A673 (cell line): ENCODE measurements around the gene GLTP. TPM values are rescaled to one million over a fixed set of nuclear protein-coding genes. Genes with fewer than 3 reads are reported as not detected.
A peak's percentile ranks its signal among the peaks of the same experiment; 100 is the strongest.

Experiments used
- BruUV-seq: library from RNA; stranded (reverse); fragments of 400-500 nt; replicated peaks from 2 replicates; lab custom pipeline; 2021; lab: Mats Ljungman, UMichigan
- CTCF ChIA-PET: fragments of 300-600 bp; sonication (Branson Sonifier 250); formaldehyde crosslinking; loops from one replicate; lab custom pipeline; 2022; ENCODE audit warnings: antibody characterized with exemption; lab: Charles Lee
- POLR2A ChIA-PET: fragments of 300-600 bp; sonication (Branson Sonifier 250); formaldehyde crosslinking; loops from one replicate; lab custom pipeline; 2022; ENCODE audit warnings: antibody characterized with exemption; ENCODE audit not compliant: low non-redundant PET; lab: Charles Lee
- DNase-seq: peaks from one replicate; pipeline ENCODE4 v3.0.0-alpha.2; 2015; ENCODE audit warnings: low spot score
- H3K27ac ChIP-seq: fragments of 200-600 bp; sonication (generic); 2 replicates; pipeline ENCODE4 v1.5.1; 2016; ENCODE audit warnings: mixed run types, low read depth, mild to moderate bottlenecking, mixed read lengths, antibody characterized with exemption, low read length; ENCODE audit not compliant: poor library complexity, severe bottlenecking
- H3K27me3 ChIP-seq: fragments of 200-600 bp; sonication (generic); replicated peaks from 2 replicates; pipeline ENCODE4 v1.6.1; 2017; ENCODE audit warnings: mixed run types, low read depth, mild to moderate bottlenecking, mixed read lengths, antibody characterized with exemption, low read length; ENCODE audit not compliant: insufficient read depth, poor library complexity
- H3K36me3 ChIP-seq: fragments of 200-600 bp; sonication (generic); 2 replicates; pipeline ENCODE4 v1.6.1; 2016; ENCODE audit warnings: mixed run types, mild to moderate bottlenecking, mixed read lengths, antibody characterized with exemption, low read length; ENCODE audit not compliant: insufficient read depth, poor library complexity, severe bottlenecking
- H3K4me1 ChIP-seq: fragments of 200-600 bp; sonication (generic); 2 replicates; pipeline ENCODE4 v1.6.1; 2017; ENCODE audit warnings: mixed run types, mild to moderate bottlenecking, mixed read lengths, antibody characterized with exemption, low read length; ENCODE audit not compliant: insufficient read depth, poor library complexity, severe bottlenecking
- H3K4me3 ChIP-seq: fragments of 200-600 bp; sonication (generic); 2 replicates; pipeline ENCODE4 v1.5.1; 2016; ENCODE audit warnings: low read depth, mixed run types, mild to moderate bottlenecking, mixed read lengths, low read length; ENCODE audit not compliant: poor library complexity, severe bottlenecking
- H3K9me3 ChIP-seq: fragments of 200-600 bp; sonication (generic); 2 replicates; pipeline ENCODE4 v1.6.1; 2016; ENCODE audit warnings: mixed run types, low read depth, mild to moderate bottlenecking, mixed read lengths, antibody characterized with exemption, low read length; ENCODE audit not compliant: poor library complexity, severe bottlenecking
- CTCF ChIP-seq: fragments of 300-800, 200-600 bp; sonication (generic); conservative IDR thresholded peaks from 2 replicates; pipeline ENCODE4 v1.5.1; 2017; ENCODE audit warnings: low read depth, mild to moderate bottlenecking, antibody characterized with exemption, low read length, moderate library complexity, mixed read lengths
- EZH2 ChIP-seq: fragments of 200-600 bp; sonication (generic); IDR thresholded peaks from 2 replicates; pipeline ENCODE4 v1.6.1; 2017; ENCODE audit warnings: borderline replicate concordance, low read depth, mild to moderate bottlenecking, mixed read lengths, antibody characterized with exemption, low read length; ENCODE audit not compliant: poor library complexity, severe bottlenecking
- intact Hi-C: fragments of 100-400 bp; cut with micrococcal nuclease; formaldehyde crosslinking; loops from one replicate; pipeline ENCODE4 v1.10.0; 2022; ENCODE audit not compliant: unreplicated experiment
- total RNA-seq: library from RNA; stranded (reverse); gene quantifications from 2 replicates; pipeline ENCODE4 v1.2.3, GENCODE V29; 2021

GLTP gene
- total RNA-seq, 1 experiment from 2014 or later, result 20.2 TPM

GRCh38 chr12:109927622-109928021 is 47.3 kb upstream of the GLTP start:
- Histone ChIP-seq H3K9me3 (no peaks in the 10 kb centered on the region), H3K4me3 (no peak overlapping the region), H3K27me3 (no peaks in the 10 kb centered on the region), H3K27ac (no peak overlapping the region), H3K4me1 (no peaks in the 10 kb centered on the region), H3K36me3 (peaks cover 12% of the 10 kb centered on the region)
- intact Hi-C loops, result loop anchor here (1.0 kb wide), 1 partner anchor 74 kb away; no protein-coding TSS in a partner anchor
- CTCF ChIA-PET, result interaction anchor here (0.6 kb wide), 2 partner anchors 74 to 365 kb away, joined by 3 to 4 read pairs; no protein-coding TSS in a partner anchor
- no TSS peak for BruUV-seq
- TF ChIP-seq CTCF (peak; percentile 73), EZH2 (no peak)
- POLR2A ChIA-PET, result no interaction called here
- DNase-seq, result peak; percentile 63

- BruUV-seq, result no TSS peak
- ChIA-PET POLR2A (no interaction called here), CTCF (interaction anchor here (1.5 kb wide), 1 partner anchor 73 kb away, joined by 4 read pairs; no protein-coding TSS in a partner anchor)
- Histone ChIP-seq H3K27ac (no peak overlapping the region), H3K27me3 (no peaks in the 10 kb centered on the region), H3K4me1 (no peaks in the 10 kb centered on the region), H3K9me3 (no peaks in the 10 kb centered on the region), H3K36me3 (peaks cover 2% of the 10 kb centered on the region), H3K4me3 (no peak overlapping the region)
- DNase-seq, result no peak
- intact Hi-C loops, result loop anchor here (1.0 kb wide), 1 partner anchor 73 kb away; no protein-coding TSS in a partner anchor
- no peak for TF ChIP-seq EZH2
Measured at GRCh38 chr12:109926488-109927210, 46.3 kb upstream of the GLTP start.

- CTCF ChIA-PET, result interaction anchor here (1.5 kb wide), 1 partner anchor 73 kb away, joined by 4 read pairs; no protein-coding TSS in a partner anchor
Measured at GRCh38 chr12:109926016-109926415, 45.7 kb upstream of the GLTP start.

More at GRCh38 chr12:109926016-109926415, 45.7 kb upstream of the GLTP start:
- Histone ChIP-seq H3K27ac (no peak overlapping the region), H3K9me3 (no peaks in the 10 kb centered on the region), H3K36me3 (no peaks in the 10 kb centered on the region), H3K4me1 (no peaks in the 10 kb centered on the region), H3K4me3 (no peak overlapping the region), H3K27me3 (no peaks in the 10 kb centered on the region)
- no TSS peak for BruUV-seq
- POLR2A ChIA-PET, result no interaction called here
- intact Hi-C loops, result no loop called here
- TF ChIP-seq CTCF (no peak), EZH2 (no peak)
- no peak for DNase-seq
